ENCODE measurements around the gene ULK3. TPM values are rescaled to one million over a fixed set of nuclear protein-coding genes. Genes with fewer than 3 reads are reported as not detected.

The ULK3 gene
- total RNA-seq, 1 donor from 2014 or later = 46.4 TPM

DNA sequence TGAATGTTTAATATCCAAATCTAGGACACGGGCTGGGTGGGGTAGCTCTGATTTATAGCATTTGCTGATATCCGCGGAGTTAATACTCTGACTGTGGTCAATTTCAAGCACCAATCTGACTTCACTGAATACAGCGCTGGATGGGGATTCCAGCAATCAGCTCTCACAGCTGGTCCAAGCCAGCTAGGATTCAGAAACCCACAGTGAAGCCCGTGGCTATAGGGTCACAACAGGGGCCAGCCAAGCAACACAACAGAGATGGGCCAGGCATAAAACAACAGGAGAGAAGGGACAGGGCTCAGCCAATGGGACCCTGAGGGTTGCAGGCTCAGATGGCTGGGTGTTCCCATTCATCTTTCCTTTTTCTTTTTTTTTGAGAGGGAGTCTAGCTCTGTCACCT is 35.7 kb downstream of the ULK3 start:
- Mint-ChIP-seq H3K4me1 (ENCODE audit: unreplicated experiment) (no peaks in the 10 kb centered on the region), H3K27ac (no peak overlapping the region), H3K36me3 (peaks cover 10% of the 10 kb centered on the region), H3K4me3 (no peak overlapping the region), H3K27me3 (no peaks in the 10 kb centered on the region), H3K9me3 (no peaks in the 10 kb centered on the region)
- no peak for DNase-seq (ENCODE audit: extremely low spot score, unreplicated experiment)
- TF ChIP-seq, protein P1, sequence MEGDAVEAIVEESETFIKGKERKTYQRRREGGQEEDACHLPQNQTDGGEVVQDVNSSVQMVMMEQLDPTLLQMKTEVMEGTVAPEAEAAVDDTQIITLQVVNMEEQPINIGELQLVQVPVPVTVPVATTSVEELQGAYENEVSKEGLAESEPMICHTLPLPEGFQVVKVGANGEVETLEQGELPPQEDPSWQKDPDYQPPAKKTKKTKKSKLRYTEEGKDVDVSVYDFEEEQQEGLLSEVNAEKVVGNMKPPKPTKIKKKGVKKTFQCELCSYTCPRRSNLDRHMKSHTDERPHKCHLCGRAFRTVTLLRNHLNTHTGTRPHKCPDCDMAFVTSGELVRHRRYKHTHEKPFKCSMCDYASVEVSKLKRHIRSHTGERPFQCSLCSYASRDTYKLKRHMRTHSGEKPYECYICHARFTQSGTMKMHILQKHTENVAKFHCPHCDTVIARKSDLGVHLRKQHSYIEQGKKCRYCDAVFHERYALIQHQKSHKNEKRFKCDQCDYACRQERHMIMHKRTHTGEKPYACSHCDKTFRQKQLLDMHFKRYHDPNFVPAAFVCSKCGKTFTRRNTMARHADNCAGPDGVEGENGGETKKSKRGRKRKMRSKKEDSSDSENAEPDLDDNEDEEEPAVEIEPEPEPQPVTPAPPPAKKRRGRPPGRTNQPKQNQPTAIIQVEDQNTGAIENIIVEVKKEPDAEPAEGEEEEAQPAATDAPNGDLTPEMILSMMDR (conservative IDR thresholded peaks at IDR 0.05) = no peak

DNA sequence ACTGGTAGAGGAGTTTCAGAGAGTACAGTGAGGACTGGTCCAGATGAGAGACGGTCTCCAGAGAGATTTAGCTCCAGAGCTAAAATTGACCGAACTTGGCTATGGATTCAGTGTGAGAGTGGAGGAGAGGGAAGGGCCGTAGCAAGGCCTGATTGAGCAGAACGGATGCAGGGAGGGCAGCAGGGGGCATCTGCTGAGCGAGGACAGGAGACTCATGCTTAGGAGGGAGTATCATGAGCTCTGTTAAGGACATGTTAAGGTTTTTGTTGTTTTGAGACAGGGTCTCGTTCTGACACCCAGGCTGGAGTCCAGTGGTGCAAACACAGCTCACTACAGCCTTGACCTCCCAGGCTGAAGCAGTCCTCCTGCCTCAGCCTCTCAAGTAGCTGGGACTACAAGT is 38.0 kb downstream of the ULK3 start:
- Mint-ChIP-seq H3K27me3 (no peaks in the 10 kb centered on the region), H3K4me1 (ENCODE audit: unreplicated experiment) (no peaks in the 10 kb centered on the region), H3K27ac (no peak overlapping the region), H3K36me3 (peaks cover 10% of the 10 kb centered on the region), H3K4me3 (no peak overlapping the region), H3K9me3 (no peaks in the 10 kb centered on the region)
- no peak for DNase-seq (ENCODE audit: extremely low spot score, unreplicated experiment)
- TF ChIP-seq, protein P1 (conservative IDR thresholded peaks at IDR 0.05) = no peak

DNA sequence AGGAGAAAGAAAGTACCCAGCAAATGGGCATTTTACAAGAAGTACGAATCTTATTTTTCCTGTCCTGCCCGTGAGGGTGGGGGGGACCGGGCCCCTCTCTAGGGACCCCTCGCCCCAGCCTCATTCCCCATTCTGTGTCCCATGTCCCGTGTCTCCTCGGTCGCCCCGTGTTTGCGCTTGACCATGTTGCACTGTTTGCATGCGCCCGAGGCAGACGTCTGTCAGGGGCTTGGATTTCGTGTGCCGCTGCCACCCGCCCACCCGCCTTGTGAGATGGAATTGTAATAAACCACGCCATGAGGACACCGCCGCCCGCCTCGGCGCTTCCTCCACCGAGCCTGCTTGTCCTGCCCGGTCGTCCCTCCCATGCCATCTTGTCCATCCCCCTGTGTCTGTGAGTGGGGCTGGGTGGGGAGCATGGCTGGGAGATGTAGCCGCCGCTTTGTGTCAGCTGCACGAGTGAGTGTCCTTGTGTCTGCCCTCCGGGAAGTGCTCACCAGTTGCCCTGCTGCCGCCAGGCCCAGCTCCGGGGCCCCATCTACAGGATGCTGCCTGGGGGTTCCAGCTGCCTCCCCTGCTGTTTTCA is 40.0 kb downstream of the ULK3 start:
- DNase-seq (ENCODE audit: extremely low spot score, unreplicated experiment) = no peak
- Mint-ChIP-seq H3K4me1 (ENCODE audit: unreplicated experiment) (no peaks in the 10 kb centered on the region), H3K4me3 (no peak overlapping the region), H3K27me3 (no peaks in the 10 kb centered on the region), H3K27ac (no peak overlapping the region), H3K9me3 (no peaks in the 10 kb centered on the region), H3K36me3 (peaks cover 10% of the 10 kb centered on the region)
- TF ChIP-seq, protein P1 (conservative IDR thresholded peaks at IDR 0.05) = no peak

DNA sequence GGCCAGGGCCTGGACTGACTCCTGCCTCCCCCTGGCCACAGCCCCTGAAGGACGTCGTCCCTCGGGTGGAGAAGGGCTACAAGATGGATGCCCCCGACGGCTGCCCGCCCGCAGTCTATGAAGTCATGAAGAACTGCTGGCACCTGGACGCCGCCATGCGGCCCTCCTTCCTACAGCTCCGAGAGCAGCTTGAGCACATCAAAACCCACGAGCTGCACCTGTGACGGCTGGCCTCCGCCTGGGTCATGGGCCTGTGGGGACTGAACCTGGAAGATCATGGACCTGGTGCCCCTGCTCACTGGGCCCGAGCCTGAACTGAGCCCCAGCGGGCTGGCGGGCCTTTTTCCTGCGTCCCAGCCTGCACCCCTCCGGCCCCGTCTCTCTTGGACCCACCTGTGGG is 40.7 kb downstream of the ULK3 start:
- H3K9me3 Mint-ChIP-seq = no peaks in the 10 kb centered on the region
- H3K27ac Mint-ChIP-seq = no peak overlapping the region
- H3K4me3 Mint-ChIP-seq = no peak overlapping the region
- TF ChIP-seq, protein P1 (conservative IDR thresholded peaks at IDR 0.05) = no peak
- no peaks in the 10 kb centered on the region for H3K27me3 Mint-ChIP-seq
- H3K36me3 Mint-ChIP-seq = peaks cover 10% of the 10 kb centered on the region
- no peaks in the 10 kb centered on the region for H3K4me1 Mint-ChIP-seq (ENCODE audit: unreplicated experiment)
- DNase-seq (ENCODE audit: extremely low spot score, unreplicated experiment) = no peak

DNA sequence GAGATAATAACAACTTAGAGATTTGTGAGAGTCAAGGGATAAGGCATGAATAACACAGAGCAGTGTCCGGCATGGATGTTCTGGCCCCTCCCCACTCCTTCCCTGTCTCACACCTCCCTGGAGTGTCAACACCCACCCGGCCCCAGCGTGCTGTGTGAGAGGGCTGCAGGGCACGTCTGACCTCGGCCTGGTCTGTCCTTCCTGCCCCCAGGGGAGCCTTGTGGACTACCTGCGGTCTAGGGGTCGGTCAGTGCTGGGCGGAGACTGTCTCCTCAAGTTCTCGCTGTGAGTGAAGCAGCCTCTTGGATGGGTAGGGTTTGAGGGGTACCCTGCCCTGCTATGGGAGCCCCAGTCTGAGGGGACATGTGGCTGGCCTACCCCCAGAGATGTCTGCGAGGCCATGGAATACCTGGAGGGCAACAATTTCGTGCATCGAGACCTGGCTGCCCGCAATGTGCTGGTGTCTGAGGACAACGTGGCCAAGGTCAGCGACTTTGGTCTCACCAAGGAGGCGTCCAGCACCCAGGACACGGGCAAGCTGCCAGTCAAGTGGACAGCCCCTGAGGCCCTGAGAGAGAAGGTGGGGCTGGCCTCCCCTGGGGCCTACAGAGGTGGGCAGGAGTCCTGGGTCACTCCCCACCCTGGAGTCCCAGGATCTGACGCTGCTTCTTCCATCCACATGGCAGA is 41.5 kb downstream of the ULK3 start:
- no peaks in the 10 kb centered on the region for H3K9me3 Mint-ChIP-seq
- H3K27me3 Mint-ChIP-seq = no peaks in the 10 kb centered on the region
- no peak for DNase-seq (ENCODE audit: extremely low spot score, unreplicated experiment)
- H3K4me1 Mint-ChIP-seq (ENCODE audit: unreplicated experiment) = no peaks in the 10 kb centered on the region
- H3K4me3 Mint-ChIP-seq = no peak overlapping the region
- H3K36me3 Mint-ChIP-seq = peaks cover 10% of the 10 kb centered on the region
- H3K27ac Mint-ChIP-seq = no peak overlapping the region
- TF ChIP-seq, protein P1 (conservative IDR thresholded peaks at IDR 0.05) = no peak
